GM18499 (cell line): ENCODE data around the gene TOE1.
"Not testable (repeated sequence)": the region's sequence is repeated elsewhere in the genome, so short reads cannot be mapped to it uniquely, and the experiment has no call there.

Experiments
- ATAC-seq: cut with Tn5 transposase; IDR thresholded peaks from one replicate; pipeline ENCODE4 v1.9.1; 2021; ENCODE audit warnings: moderate number of reproducible peaks; ENCODE audit not compliant: insufficient read depth, unreplicated experiment

Gene TOE1

DNA sequence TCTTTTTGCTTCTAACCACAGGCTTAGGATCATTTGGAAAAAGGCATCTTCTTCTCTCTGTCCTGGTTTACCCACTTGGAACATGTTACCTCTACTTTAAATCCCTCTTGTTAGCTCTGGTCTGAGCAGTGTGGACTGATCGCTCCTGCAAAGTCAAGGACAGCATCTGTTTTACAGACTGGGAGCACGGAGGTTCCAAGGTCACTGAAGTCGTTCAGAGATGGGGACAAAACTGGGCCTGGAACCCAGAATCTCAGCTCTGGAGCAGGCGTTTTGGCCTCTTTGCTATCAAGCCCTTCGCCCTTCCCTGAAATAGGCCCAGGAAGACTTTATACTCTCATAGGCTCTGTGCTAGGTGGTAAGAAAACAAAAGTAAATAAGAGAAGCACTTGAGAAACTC lies 11.5 kb downstream of the TOE1 start:
- ATAC-seq = no peak

DNA sequence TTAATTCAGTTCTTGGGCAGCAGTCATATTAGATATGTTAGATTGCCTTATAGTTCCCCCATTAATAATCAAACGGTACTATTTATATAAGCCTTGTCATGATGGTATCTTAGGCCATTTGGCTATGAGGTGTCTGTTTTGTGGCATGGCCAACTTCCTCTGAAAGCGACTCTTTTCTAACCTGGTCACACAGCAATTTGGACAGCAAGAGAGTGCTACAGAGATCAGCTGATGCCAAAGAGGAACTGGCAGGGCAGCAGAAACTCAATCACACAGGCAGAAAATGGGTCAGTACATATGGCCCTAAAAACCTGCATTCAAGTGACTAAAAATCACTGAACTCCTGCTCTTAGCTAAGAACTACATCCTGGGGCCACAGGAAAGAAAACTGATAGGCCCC lies 13.7 kb downstream of the TOE1 start:
- ATAC-seq = no peak

DNA sequence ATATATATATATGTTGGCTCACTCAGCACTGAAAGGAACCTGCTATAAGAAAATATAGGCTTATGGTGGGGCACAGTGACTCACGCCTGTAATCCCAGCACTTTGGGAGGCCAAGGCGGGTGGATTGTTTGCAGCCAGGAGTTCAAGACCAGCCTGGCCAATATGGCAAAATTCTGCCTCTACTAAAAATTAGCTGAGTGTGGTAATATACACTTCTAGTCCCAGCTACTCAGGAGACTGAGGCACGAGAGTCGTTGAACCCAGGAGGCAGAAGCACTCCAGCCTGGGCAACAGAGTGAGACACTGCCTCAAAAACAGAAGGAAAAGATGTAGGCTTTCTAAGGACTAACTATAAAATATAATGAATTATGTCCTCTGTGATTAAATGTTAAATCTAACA lies 14.9 kb downstream of the TOE1 start:
- no peak for ATAC-seq

DNA sequence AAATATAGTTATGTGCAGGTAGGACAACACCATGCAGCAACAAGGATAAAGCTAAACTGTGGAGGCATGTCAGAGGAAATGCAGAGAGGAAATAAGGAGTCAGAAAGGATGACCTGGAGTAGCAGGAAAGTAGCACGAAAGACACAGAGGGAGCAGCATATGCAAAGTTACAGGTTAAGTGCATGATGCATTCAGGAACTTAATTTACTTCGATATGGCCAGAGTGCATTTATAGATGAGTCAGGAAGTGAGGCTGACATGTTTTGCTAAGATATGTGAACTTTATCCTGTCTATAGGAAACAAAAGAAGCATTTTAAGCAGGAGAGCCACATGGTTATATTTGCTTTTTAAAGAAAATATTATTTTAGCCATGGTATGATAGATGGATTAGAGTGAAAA lies 15.7 kb downstream of the TOE1 start:
- no peak for ATAC-seq

DNA sequence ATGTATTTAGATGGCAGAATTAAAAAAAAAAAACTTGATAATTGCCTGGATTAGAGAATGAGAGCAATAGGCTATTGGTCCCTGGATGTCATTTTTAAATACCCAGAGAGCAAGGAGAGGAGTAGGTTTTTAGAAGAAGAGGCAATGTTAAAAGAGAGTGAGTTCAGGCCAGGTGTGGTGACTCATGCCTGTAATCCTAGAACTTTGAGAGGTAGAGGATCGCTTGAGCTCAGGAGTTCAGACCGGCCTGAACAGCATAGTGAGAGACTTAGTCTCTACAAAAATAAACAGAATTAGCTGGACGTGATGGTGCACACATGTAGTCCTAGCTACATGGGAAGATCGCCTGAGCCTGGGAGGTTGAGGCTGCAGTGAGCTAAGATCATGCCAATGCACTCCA lies 16.2 kb downstream of the TOE1 start:
- ATAC-seq = no peak

DNA sequence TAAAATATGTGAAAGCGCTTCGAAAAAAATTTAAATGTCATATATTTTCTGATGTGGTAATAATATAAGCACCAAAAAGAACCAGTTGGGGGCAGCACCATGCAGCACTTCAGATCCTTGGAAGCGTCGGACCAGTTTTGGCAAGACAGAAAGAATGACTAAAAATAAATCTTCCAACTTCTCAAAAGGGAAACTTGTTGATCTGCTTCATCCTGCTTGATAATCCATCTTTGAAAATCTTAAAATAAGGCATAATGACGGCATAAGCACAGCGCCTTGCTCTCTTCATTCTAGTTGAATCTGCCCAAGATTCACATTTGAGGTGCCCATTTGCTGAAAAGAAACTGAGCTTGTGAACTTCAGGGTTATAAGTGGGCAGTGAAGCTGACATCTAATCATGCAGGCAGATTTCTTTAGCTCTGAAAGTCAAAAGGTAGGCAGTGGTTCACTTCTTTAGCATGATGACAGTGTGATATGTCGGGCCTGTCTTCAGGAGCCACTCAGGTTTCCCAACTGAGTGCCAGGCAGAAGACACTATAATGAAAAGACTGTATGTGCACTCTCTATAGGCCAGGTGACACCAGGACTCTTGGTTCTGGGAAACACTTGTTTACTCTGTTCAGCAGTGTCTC lies 20.0 kb downstream of the TOE1 start:
- ATAC-seq = no peak

DNA sequence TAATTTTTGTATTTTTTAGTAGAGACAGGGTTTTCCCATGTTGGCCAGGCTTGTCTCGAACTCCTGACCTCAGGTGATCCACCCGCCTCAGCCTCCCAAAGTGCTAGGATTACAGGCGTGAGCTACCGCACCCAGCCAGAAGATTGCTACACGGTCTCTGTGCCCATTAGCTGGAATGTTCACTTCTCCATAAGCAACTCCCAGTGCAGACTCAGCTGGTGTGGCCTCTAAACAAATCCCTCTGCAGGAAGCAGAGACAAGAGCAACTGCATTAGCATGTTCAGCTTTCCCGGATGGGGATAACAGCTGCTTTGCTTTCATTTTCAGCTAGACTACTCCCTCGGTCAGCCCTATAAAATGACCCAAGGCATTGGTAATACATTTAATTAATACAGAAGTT lies 21.0 kb downstream of the TOE1 start:
- ATAC-seq = not testable (repeated sequence)

DNA sequence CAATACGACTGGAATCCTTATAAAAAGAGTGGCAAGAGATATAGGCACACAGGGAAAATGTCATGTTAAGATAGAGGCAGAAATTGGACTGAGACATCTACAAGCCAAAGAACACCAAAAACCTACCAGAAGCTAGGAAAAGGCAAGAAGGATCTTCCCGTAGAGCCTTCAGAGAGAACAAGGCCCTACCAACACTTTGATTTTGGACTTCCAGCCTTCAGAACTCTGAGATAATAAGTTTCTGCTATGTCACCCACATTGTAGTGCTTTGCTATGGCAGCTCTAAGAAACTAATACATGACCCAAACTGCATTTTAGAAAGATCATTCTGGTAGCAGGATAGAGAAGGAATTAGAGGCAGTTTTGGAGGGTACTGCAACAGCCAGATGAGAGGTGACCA lies 24.3 kb downstream of the TOE1 start:
- ATAC-seq = no peak

DNA sequence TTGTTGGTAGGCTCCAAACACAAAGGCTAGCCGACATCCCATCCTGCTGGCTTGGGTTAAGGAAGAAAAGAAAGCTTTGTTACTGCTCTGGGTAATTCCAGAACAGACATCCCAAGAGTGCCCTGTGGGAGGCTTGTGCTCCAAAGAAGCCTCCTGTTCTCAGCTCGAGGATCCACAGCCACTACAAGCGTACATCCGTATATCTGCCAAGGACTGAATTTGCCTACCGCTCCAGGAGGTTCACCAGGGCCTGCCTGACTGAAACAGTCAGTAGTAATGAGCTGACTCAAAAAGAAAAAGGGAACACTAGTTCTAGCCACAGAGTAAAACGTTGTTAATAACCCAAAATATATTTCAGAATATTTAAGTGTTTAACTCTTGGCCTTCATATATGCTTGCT lies 25.1 kb downstream of the TOE1 start:
- no peak for ATAC-seq

DNA sequence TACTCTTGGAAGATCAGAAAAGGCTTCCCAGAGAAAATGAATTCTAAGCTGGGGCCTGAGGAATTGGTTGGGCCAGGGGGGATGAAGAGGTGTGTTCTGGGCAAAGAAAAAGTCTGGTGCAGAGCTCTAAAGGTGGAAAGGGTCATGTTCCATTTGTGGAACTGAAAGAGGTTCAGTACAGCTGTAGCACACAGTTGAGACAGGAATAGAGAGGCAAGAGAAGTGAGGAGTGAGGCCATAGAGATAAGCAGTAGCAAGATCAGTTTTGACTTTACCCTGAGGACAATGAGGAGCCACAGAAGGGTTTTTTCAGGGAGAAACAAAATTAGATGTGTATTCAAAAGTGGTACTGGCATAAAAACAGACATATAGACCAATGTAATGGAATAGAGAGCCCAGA lies 30.6 kb downstream of the TOE1 start:
- no peak for ATAC-seq

DNA sequence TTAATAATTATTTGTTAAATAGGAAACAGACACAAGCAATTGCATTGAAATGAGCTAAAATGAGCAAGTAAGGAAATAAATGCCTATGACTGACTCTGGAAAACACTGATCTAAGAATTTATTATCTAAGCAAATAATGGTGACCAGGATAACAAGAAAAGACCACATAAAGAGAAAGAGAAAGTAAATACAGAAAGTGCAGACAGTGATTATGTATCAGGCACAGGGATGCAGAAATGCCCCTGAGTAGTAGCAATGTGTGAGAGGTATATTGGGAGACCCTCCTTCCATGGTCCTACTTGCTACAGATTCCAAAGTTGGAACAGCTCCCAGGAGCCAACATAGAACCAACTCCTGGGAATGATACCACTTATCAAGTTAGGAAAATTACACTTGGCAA lies 33.6 kb downstream of the TOE1 start:
- ATAC-seq = no peak

DNA sequence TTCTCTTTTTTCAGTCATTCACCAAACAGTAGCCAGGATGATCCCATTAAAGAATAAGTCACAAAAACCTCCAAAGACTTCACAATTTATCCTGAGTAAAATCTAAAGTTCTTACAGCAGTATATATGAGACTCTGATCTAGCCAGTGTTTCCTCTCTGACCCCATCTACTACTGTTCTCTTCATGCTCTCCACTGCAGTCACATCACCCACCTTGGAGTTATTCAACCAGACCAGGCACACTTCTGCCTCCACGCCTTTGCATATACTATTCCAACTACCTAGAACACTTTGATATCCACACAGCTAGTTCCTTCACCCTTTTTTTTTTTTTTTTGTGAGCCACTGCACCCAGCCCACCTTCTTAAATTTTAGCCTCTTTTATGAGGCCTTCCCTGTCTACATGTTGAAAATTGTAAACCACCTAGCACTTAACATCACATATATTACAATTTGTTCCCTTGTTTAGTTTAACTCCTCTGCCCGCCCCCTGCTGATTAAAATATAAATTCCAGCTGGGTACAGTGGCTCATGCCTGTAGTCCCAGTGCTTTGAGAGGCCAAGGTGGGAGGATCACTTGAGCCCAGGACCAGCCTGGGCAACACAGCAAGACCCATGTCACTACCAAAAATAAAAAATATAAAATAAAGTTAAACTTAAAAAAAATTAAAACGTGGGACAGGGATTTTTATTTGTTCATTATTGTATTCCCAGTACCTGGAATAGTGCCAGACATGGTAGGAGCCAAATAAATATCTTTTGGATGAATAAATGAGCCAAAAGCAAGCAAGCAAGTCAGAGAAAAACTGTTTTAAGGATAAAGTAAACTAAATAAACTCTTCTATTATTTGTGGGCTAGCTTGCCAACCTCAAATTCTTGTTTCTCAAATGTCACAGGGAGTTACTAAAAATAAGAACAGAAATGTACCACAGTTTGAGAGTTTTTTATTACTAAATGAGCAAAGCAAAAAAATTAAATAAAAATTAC lies 35.4 kb downstream of the TOE1 start:
- ATAC-seq = no peak

DNA sequence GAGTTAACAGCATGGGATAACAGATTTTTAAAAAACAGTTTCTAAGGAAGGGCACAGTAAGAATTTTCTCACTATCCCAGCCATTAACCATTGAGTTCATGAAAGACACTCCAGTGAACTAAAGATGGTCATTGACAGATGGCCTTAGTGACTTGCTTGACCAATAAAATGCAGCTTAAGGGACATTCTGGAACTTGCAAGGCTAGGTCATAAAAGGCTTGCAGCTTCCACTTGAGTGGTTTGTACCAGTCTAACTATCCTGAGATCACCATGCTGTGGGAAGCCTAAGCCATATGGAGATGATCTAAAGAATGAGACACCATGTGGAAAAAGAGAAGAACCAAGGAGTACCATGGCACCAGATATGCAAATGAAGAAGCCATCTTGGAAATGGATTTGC lies 38.2 kb downstream of the TOE1 start:
- no peak for ATAC-seq

DNA sequence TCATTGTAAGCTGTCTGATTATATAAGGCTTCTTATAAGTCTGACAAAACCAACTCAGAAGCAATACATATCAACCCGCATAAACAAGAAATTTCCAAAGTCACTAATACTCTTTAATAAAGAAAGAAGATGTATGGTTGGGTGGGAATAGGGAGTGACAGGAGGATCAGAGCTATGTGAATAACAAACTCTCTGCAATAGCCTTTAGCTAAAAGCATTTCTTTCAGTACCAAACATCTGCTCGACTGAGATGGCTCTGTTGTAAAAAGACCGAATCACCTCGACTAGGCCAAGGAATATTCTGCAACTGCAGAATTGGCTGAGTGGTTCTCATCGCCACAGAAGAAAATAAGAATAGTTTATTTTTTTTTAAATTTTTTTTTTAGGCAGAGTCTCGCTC lies 39.6 kb downstream of the TOE1 start:
- no peak for ATAC-seq

DNA sequence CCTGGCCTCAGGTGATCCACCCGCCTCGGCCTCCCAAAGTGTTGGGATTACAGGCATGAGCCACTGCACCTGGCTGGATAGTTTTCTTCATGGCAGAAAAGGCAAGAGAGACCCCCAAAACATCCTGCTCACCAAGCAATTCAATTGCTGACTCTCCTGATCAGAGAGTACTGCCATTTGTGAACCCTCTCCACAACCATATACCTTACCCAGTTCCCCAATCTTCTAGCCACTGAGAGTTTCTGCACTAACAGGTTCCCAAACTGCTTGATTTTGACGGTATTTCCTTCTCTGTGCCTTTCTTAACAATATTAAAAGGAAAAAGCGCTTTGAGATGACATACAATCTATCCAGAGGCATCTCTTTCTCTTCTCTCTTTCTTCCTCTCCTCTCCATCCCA lies 40.2 kb downstream of the TOE1 start:
- no peak for ATAC-seq

DNA sequence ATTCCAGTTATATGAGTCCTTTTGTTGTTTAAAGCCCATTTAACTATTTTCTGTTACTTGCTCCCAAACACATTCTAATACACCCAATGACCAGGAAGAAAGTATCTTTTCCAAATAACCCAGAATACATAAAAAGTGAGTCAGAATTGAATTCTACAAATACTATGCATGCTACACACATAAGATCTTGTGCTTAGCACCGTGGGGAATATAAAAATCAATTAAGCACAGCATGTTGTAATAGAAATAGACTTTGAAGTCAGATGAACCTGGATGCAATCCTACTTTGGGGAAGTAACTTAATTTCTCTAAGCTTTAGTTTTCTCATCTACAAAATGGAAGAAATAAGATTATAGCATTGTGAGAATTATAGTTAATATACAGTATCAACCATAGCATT lies 40.8 kb downstream of the TOE1 start:
- no peak for ATAC-seq

DNA sequence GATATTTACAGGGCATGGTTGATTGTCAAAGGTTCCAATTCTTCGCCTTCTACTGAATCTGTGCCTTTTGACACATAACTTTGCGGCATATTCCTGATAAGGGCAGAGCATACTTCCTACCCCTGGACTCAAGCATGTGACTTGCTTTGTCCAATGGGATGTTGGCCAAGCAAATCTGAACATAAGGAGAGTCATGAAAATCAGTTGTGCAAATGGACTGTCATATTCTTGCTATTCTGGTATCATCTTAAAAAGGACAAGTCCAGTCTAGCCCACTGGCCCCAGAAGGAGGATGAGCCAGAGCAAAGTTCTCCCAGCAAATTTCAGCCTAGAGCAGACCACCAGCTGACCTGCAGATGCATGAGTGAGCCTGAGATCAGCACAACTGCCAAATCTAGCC lies 41.3 kb downstream of the TOE1 start:
- no peak for ATAC-seq

DNA sequence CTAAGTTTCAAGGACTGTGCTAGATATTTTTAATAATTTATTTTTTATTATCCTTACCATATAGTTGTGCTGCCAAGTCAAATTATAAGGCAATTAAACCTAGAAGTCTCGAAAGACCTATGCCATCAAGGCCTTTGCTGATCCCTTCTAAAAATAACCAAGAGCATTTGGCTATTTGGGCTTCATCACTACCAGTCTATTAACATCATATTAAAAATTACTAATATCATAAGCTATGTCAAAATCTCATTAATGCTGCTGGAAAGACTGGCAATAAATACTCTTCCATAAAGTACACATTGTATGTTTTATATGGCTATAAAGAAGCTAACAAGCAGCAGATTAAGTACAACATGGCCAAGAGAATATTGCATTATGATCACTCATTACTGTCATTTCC lies 43.2 kb downstream of the TOE1 start:
- no peak for ATAC-seq

DNA sequence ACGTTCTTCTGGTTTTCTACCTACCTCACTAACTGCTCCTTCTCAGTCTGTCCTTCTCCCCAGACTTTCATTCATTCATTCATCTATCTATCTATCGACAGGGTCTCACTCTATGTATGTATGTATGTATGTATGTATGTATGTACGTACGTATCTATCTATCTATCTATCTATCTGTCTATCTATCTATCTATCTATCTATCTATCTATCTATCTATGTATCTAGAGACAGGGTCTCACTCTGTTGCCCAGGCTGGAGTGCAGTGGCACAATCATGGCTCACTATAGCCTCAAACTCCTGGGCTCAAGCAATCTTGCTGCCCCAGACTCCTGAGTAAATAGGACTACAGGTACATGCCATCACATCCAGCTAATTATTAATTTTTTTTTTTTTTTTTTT lies 44.2 kb downstream of the TOE1 start:
- not testable (repeated sequence) for ATAC-seq

DNA sequence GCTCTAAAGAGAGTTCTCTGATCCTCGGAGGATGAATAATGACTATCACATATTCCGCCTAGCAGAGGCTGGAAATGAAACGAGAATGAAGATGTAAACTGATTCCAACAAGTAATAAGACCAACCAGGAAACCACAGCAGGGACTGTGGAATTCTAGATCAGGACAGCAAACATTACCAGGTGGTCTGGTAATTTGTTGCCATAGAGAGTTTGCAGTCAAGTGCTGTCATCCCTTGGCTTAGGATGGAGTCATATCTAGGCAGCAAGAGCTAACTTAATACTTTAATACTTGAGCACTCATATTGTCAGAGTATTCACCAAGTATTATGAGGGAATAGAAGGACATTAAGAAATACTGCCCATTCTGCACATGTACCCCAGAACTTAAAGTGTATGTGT lies 45.3 kb downstream of the TOE1 start:
- no peak for ATAC-seq

DNA sequence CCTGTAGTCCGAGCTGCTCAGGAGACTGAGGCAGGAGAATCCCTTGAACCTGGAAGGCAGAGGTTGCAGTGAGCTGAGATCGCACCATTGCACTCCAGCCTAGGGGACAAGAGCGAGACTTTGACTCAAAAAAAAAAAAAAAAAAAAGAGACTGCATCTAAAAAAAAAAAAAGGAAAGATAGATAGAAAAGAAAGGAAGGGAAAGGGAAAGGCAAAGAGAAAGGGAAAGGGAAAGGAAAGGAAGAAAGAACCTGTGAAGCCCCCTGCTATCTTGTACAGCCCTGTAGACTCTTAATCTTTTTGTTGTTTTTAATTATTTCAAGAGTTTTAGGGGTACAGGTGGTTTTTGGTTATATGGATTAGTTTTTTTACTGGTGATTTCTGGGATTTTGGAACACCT lies 46.2 kb downstream of the TOE1 start:
- no peak for ATAC-seq
